GM19240 (cell line): Measurements from ENCODE around the gene CLTC.

Source experiments
- DNase-seq: peaks from one replicate; pipeline ENCODE4 v3.0.0; 2011; ENCODE audit warnings: low spot score; ENCODE audit not compliant: insufficient read length

CLTC gene

DNA sequence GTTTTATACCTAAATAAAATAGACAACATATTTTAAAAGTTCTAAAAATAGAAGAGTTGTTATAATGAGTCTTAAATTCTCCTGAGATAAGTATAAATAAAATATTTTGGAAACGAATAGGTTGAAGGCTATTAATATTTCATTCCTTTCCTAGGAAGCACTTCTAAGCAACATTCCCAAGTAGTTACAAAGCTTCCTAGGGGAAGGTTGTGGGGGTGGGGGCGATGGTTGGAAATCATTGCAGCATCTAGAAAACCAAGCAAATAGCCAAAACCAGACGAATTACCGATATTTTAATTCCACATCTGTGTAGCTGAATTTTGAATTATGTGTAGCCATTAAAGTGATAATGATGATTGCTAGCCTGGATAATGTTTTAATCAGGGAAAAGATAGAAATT lies 60.6 kb downstream of the CLTC start:
- DNase-seq, result no peak

DNA sequence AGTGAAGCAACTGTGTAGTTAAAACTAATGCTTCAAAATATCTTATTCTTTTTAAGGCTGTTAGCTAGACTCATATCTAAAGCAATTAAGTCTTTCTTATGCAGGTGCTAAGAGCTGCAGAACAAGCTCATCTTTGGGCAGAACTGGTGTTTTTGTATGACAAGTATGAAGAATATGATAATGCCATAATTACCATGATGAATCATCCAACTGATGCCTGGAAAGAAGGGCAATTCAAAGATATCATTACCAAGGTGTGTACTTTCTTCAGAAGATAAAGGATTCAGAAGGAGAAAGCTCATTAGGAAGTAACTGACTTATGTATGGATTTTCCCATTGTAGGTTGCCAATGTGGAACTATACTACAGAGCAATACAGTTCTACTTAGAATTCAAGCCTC lies 63.6 kb downstream of the CLTC start:
- no peak for DNase-seq

DNA sequence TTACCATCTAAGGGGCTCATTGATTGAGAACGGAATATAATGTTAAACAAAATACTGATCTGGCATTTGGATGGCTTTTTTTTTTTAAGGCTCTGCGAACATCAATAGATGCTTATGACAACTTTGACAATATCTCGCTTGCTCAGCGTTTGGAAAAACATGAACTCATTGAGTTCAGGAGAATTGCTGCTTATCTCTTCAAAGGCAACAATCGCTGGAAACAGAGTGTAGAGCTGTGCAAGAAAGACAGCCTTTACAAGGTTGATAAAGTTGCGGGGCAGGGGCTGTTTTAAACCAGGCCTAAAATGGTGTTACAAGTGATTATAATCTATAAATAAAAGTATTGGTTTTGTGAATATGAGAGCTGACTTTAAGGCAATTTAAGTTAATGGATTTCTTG lies 65.3 kb downstream of the CLTC start:
- DNase-seq, result no peak

DNA sequence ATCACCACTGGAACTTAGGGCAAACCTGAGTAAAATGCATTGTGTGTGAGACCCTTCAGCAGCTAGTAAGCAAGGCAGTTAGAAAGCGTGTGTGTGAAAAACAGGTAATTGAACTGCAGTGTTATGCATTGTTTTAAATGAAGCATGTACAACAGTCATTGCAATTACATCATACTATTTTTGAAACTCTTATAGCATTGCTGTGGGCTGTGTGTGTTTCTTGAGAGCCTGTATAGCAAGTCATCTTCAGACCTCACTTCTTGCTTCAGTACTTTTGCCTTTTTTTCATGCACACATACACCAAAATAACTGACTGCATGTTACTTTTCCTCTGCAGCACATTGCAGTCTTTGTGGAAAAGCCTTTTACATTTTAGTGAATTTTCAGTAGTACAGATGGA lies 68.3 kb downstream of the CLTC start:
- DNase-seq, result no peak

DNA sequence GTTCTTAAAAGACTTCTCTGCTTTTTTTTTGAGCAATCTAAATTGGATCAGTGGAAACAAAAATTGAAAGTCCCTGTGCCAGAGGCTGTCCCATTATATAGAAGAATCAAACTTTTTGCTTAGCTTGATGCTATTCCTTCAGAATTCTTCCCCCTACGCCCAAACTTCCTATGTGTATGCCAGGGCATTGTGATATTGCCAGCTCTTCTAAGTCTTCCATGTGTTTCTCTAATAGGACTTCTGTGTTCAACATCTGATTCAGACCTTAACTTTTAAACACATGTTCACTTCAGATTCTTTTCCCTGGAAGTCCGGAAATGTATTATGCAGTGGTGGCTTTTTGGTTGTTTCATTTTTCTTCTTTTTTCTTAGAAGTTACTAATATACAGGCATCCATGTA lies 68.8 kb downstream of the CLTC start:
- no peak for DNase-seq

GRCh38 chr17:59693582-59693981 lies 73.9 kb downstream of the CLTC start:
- DNase-seq, result no peak

- no peak for DNase-seq
Measured at GRCh38 chr17:59694344-59694743, 74.6 kb downstream of the CLTC start.

DNA sequence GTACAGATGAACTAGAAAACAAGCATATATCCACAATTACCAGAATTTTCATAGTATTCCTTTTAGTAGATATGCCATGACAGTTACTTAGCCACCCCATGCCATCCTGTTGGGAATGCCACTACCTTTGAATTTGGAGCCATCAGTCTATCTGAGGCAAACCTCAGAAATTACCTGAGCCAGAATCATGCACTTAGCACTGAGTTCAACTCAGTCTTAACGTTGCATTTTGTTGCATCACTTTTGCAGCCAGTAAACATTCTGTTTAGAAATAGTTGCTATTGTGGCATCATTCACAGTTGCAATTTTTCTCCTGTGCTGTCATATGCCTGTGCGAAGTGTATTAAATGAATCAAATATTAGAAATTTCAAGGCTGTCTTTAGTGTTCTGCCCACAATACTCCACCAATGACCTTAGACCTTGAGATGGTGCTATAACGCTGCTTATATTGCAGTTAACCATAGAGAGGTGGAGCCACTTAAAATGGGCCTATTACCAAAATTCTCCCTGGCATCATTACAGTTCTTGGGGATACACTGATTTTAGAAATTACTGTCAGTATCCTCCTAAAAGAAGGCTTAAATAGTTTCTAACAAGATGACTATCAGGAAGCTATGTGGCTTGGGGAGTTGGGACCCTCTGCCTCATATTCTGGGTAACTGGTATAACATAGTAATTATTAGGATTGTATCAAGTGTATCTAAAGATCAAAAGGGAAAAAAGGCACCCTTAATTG lies 76.4 kb downstream of the CLTC start:
- DNase-seq, result no peak

DNA sequence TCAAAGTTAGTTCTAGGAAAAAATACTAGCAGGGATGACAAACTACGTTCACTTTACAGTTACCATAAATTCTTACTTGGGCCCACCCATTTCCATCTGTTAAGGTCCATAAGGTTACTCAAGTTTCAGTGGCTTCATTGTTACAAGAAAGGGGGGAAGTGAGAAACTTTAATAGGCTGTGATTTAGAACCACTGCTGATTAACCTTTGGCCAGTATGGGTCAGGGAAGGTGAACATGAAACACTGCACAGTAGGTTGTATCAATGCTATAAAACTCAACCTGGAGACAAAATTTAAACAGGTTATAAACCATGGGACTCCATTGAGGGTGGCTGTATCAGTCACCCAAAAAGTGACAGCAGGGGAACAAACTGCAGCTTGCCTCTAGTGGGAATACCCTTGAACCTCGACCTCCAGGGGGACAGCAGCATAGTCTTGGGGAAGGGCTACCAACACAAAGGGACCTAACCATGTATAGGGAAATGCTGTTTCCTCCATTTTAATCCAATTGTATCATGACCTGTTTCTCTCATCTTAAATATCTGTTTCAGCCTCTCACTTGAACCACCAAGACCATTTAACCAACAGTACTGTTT lies 77.1 kb downstream of the CLTC start:
- no peak for DNase-seq

- no peak for DNase-seq
Measured at GRCh38 chr17:59698143-59698542, 78.4 kb downstream of the CLTC start.

- no peak for DNase-seq
Measured at GRCh38 chr17:59699218-59699617, 79.5 kb downstream of the CLTC start.

GRCh38 chr17:59699786-59700185 lies 80.1 kb downstream of the CLTC start:
- no peak for DNase-seq

GRCh38 chr17:59702304-59702703 lies 82.6 kb downstream of the CLTC start:
- no peak for DNase-seq

DNA sequence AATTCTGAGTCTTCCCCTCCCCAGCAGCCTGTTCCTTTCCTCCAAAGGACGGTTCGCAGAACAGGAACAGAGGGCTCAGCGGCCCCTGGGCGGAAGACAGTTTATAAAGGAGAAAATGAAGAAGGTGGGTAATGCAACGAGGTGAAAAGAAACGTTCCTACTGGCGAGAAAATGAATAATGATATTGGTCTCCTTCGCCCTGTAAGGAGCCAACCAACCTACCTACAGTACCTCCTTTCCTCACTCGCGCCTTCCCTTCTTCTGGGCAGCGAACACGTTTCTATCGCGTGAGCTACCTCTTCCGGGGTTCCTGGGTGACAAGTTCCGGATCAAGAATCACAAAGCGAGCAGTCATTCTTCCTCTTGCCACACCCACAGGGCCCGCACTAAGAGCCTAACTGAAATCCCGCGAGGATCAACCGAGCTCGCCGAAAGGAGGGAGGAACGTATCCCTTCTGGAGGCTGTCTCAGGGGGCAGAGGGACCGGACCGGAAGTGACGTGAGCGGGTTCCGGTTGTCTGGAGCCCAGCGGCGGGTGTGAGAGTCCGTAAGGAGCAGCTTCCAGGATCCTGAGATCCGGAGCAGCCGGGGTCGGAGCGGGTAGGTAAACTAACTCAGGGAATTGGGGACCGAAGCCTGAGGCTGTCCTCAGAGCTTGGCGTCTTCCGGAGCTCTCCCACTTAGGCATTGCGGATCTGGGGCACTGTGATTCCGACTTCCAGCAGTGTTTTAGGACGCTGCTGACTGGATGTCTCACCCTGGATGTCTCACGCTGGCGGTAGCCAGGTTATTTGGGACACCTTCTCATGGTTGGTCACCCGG lies 87.7 kb downstream of the CLTC start, which contains the start of the genes PTRH2 and VMP1:
PTRH2 (minus strand) TSS at position 282 of the 822 bp plus-strand sequence. CDS start 9,452 bp downstream, outside the sequence.
VMP1 (plus strand) TSS at position 506 of the 822 bp plus-strand sequence. CDS start 23,793 bp downstream, outside the sequence.
- peak; percentile 95 for DNase-seq

- DNase-seq, result no peak
Measured at GRCh38 chr17:59707971-59708430, 88.3 kb downstream of the CLTC start.

GRCh38 chr17:59711936-59712335 lies 92.2 kb downstream of the CLTC start:
- no peak for DNase-seq

- no peak for DNase-seq
Measured at GRCh38 chr17:59712862-59713261, 93.2 kb downstream of the CLTC start.

GRCh38 chr17:59714255-59714654 lies 94.6 kb downstream of the CLTC start:
- no peak for DNase-seq

- DNase-seq, result no peak
Measured at GRCh38 chr17:59716427-59716826, 96.7 kb downstream of the CLTC start.

GRCh38 chr17:59719526-59719925 lies 99.8 kb downstream of the CLTC start:
- DNase-seq, result no peak

GRCh38 chr17:59722623-59723022 lies 102.9 kb downstream of the CLTC start:
- DNase-seq, result no peak

- DNase-seq, result no peak
Measured at GRCh38 chr17:59723041-59723440, 103.3 kb downstream of the CLTC start.
